Measurements from ENCODE around the gene RNF133.

- TF ChIP-seq CTCF (IDR thresholded peaks at IDR 0.05; ENCODE audit: poor library complexity): no peak
- no peak for TF ChIP-seq EZH2 (IDR thresholded peaks at IDR 0.05; ENCODE audit: borderline replicate concordance)
These were observed 23.3 kb downstream of the RNF133 start for GRCh38 chr7:122675621-122676020.

All from hepatocyte (in vitro differentiated cells).